ENCODE results near the gene PARD6A. TPM values are rescaled to one million over a fixed set of nuclear protein-coding genes. Genes with fewer than 3 reads are reported as not detected.

The PARD6A gene
- total RNA-seq, 1 experiment from 2014 or later, result 10.8 TPM

GRCh38 chr16:67655363-67655762 lies 5.4 kb upstream of the PARD6A start:
- Histone ChIP-seq H3K79me2 (ENCODE audit: insufficient read depth, low read length) (no peaks in the 10 kb centered on the region), H3K27ac (ENCODE audit: insufficient read length, low read depth, low read length) (no peak overlapping the region), H2AK5ac (ENCODE audit: insufficient read length, low read length) (no peak overlapping the region), H2AFZ (ENCODE audit: low read length) (no peak overlapping the region), H2BK5ac (ENCODE audit: insufficient read length, low read length) (no peak overlapping the region), H4K5ac (ENCODE audit: insufficient read length, low read depth, low read length) (no peak overlapping the region), H3K79me1 (ENCODE audit: insufficient read depth, low read depth, low read length, poor library complexity, severe bottlenecking) (no peaks in the 10 kb centered on the region), H2BK12ac (ENCODE audit: insufficient read length, low read depth, low read length) (no peak overlapping the region), H2BK15ac (ENCODE audit: low read depth, low read length) (no peak overlapping the region), H3K18ac (ENCODE audit: insufficient read length, low read depth, low read length) (no peak overlapping the region), H2BK120ac (ENCODE audit: low read depth, low read length, poor library complexity, severe bottlenecking) (no peak overlapping the region), H3T11ph (ENCODE audit: low read length) (no peak overlapping the region), H3K4me1 (ENCODE audit: insufficient read depth, low read length) (no peaks in the 10 kb centered on the region), H3K9ac (ENCODE audit: extremely low read depth, insufficient read length, low read length) (no peak overlapping the region), H3K4me2 (ENCODE audit: insufficient read depth, insufficient read length, low read length) (no peak overlapping the region), H3K27me3 (ENCODE audit: insufficient read depth, low read length) (no peaks in the 10 kb centered on the region; the same call in 1 of the 2 replicates), H3K56ac (ENCODE audit: insufficient read length, low read depth, low read length) (no peak overlapping the region), H3K9me3 (ENCODE audit: control insufficient read depth, low read depth, low read length) (no peaks in the 10 kb centered on the region), H3K23ac (ENCODE audit: insufficient read length, low read depth, low read length) (no peak overlapping the region), H4K8ac (replicated peaks; ENCODE audit: insufficient read length, low read depth, low read length) (no peak overlapping the region), H3K4ac (ENCODE audit: low read depth, low read length) (no peak overlapping the region), H4K91ac (ENCODE audit: insufficient read length, low read depth, low read length) (no peak overlapping the region), H2BK20ac (ENCODE audit: low read depth, low read length, poor library complexity, severe bottlenecking) (no peak overlapping the region), H3K14ac (ENCODE audit: insufficient read depth, low read length) (no peak overlapping the region), H4K20me1 (ENCODE audit: control insufficient read depth, insufficient read depth, insufficient read length) (no peaks in the 10 kb centered on the region), H3K23me2 (ENCODE audit: insufficient read length, low read depth, low read length, poor library complexity, severe bottlenecking) (peaks cover 8% of the 10 kb centered on the region)
- Mint-ChIP-seq H3K4me3 (peak overlapping the region; percentile 12 to 23; a peak in 2 of 5 replicates), H3K9me3 (no peaks in the 10 kb centered on the region; a peak in 1 of 5 replicates), H3K27me3 (ENCODE audit: low read depth) (peaks cover 5% of the 10 kb centered on the region), H3K27ac (0 out of 7 replicates have a peak overlapping the region, but pooled peaks of 1 of the 3 experiments have one; percentile 13), H3K36me3 (ENCODE audit: insufficient read depth in 1 of 3, low read depth in 3 of 3) (peaks cover 11 to 44% (median 32%) of the 10 kb centered on the region in 3 experiments), H3K4me1 (peaks cover 8 to 10% of the 10 kb centered on the region in 2 experiments)
- WGBS (ENCODE audit: extremely low coverage, insufficient read length, low lambda C conversion rate), result no CpG with 5 or more reads among the region's 4 CpGs
- no peak for DNase-seq
- no peak for TF ChIP-seq CTCF (conservative IDR thresholded peaks at IDR 0.05)
